Fibroblast of skin of right quadriceps (primary cell): ENCODE results near the gene KRTAP12-3.
"Not testable (repeated sequence)": the region's sequence is repeated elsewhere in the genome, so short reads cannot be mapped to it uniquely, and the experiment has no call there.

Experiments
- DNase-seq: peaks from one replicate; pipeline ENCODE4 v3.0.0-alpha.2; 2013

Gene KRTAP12-3

DNA sequence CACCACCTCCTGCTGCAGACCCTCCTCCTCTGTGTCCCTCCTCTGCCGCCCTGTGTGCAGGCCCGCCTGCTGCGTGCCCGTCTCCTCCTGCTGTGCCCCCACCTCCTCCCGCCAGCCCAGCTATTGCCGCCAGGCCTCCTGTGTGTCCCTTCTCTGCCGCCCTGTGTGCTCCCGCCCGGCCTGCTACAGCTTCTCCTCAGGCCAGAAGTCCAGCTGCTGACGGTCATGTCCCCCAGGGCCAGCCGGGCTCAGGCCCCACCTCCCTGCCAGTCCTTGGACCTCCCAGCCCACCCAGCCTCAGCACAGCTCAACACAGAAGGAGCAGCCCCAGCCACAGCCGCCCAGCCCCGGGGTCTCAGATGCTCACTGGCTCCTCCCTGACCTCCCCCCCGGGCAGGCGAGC, 29.9 kb upstream of the KRTAP12-3 start:
- not testable (repeated sequence) for DNase-seq

DNA sequence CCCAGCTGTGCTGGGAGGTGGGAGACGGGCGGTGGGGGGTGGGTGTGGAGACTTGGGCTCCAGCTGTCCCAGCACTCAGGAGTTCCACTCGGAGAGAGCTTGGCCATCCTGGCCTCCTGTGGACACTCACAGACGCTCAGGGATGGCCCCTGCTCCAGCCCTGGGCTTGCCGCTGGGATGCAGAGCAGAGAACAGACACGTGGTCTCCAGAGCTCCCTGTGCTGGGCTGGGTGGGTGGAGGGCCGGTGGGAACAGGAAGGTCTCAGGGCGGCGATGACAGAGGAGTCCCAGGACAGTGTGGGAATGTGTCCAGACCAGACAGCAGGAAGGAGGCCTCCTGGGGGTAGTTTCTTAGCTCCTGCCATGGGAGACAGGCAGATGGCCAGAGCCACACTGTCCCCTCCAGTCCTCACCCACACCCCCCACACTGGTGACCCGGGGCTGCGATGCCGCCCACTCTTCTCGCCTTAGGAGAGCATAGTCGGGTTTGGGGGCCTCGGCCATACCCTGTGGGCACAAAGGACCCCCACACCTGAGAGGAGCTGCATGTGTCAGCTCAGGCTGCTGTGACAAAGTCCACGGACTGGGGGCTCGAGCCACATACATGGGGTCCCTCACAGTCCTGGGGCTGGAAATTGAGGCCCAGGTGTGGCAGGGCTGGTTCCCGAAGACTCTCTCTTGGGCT, 28.9 kb upstream of the KRTAP12-3 start:
- no peak for DNase-seq

DNA sequence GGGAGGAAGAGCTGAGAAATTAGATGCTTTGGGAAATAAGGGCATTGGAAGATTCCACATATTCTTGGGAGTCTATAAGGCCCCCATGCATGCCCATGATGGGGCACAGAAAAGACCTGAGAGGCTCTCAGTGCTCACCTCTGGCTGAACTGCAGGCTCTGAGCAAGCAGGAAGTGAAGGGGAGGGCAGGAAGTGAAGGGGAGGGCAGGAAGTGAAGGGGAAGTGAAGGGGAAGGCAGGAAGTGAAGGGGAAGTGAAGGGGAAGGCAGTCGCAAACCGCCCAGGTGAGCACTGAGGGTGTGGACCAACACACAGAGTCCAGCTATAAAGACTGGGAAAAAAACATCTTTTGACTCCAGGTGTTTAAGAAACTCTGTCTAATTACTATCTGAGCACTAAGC, 27.3 kb upstream of the KRTAP12-3 start:
- DNase-seq = no peak

DNA sequence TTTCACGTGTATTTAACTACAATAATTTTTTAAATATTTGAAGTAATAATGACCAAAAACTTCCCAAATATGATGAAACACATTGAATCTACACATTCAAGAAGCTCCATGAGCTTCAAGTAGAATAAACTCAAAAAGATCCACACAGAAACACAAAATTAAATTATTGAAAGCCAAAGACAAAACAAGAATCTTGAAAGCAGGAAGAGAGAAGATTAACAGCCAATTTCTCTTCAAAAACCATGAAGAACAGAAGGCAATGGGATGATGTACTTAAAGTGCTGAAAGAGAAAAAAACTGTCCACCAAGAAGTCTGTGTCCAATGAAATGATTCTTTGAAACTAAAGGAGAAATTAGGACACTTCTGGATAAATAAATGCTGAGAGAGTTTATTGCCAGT, 25.7 kb upstream of the KRTAP12-3 start:
- no peak for DNase-seq

DNA sequence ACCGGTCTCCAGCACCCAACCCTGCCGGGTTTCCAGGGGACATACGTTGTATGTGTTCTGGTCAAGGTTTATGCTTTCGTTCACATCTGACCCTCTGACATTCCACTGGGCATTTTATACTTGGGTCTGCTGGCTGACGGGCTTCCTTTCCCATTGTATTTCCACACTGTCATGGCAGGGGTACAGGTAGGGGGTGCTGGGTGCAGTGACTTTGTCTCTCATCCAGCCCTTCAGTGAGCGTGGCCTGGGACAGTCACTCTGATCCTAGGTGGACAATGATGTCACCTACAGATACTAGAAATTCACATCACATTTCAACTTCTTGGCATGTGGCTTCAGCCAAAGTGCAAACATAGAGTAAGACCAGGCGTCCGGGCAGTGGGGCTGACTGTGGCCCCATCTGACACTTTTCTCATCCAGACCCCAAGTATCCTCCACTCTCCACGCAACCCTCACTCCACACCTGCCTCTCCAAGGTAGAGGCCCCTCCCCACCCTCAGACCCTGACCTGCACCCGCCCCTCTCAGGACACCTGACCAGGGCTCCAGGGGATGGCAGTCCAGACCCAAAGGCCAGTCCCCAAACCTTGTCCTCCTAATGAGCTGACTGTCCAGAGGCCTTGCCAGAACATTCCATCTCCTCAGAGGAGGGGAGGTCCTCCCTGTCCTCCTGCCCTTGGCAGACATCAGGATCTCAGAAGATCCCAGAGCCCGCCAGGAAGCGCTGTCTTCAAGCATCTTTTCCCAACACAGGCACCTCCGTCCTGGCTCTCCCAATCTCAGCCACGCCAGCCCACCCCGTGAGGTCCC, 21.3 kb upstream of the KRTAP12-3 start:
- no peak for DNase-seq

DNA sequence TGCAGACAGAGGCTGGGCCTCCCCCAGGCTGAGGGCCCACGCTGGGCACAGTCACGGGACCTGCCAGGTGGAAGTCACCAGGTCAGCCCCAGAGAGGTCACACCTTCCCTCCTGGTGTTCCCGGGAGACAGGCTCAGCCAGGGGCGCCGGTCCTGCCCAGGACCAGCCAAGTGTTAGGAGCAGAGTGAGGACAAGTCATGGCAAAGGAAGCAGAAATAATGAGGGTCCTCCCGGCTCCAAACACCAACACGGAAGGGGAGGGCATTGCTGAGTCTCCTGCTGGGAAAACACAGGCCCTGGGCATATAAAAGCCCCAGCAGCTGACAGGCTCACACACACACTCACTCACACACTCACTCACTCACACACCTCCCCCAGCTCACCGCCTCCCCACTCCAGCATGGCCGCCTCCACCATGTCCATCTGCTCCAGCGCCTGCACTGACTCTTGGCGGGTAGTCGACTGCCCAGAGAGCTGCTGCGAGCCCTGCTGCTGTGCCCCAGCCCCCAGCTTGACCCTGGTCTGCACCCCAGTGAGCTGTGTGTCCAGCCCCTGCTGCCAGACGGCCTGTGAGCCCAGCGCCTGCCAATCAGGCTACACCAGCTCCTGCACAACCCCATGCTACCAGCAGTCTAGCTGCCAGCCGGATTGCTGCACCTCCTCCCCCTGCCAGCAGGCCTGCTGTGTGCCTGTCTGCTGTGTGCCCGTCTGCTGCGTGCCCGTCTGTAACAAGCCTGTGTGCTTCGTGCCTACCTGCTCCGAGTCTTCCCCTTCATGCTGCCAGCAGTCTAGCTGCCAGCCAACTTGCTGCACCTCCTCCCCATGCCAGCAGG, 20.5 kb upstream of the KRTAP12-3 start, which contains the start of gene KRTAP10-10:
Gene KRTAP10-10 (plus strand): TSS at position 339 of the 833 bp plus-strand sequence. CDS start 62 bp downstream, at position 401.
- DNase-seq = no peak

DNA sequence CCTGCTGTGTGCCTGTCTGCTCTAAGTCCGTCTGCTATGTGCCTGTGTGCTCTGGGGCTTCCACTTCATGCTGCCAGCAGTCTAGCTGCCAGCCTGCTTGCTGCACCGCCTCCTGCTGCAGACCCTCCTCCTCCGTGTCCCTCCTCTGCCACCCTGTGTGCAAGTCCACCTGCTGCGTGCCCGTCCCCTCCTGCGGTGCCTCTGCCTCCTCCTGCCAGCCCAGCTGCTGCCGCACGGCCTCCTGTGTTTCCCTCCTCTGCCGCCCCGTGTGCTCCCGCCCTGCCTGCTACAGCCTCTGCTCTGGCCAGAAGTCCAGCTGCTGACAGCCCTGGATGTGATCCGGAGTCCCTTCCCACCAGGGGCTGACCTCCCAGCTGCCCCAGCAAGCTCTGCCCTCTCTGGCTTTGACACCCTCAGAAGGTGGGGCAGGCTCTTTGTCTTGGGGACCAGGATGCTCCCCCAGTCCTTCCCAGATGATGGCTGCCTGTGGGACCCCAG, 19.8 kb upstream of the KRTAP12-3 start:
- DNase-seq = not testable (repeated sequence)

DNA sequence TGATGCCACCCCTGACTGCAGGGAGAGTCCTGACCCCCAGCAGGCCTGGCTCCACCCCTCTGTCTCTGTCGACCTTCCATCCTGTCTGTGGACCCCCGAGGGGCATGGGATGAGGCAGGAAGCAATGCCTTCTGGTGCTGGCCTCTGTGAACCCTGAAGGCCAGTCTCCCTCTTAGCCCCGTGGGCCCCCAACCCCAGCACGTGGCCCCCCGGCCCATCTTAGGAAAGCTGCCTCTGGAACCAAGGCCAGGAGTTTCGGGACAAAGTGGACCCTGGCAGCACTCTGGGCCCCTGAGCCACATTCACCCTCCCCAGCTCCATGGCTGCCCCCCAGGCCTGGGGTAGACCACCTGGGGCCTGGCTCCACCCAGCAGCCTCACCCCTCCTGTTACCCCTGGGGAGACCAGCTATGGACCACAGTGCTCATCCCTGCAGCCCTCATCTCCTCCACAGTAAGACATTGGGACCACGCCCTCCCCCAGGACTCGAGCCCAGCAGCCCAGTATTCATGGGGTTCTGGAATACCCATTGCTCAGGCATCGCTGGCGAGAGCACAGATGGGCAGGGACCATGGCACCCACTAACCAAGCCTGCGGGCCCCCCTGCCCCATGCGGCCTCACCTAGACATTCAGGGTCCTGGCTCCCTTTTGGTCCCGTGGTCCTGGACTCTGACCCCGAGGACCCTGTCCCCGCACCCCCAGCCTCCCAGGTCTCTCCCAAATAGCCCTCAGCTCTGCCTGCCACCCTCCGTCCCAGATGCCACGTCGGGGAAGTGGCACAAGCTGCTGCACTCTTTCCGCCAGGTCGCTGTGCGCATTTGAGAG, 19.0 kb upstream of the KRTAP12-3 start:
- not testable (repeated sequence) for DNase-seq

DNA sequence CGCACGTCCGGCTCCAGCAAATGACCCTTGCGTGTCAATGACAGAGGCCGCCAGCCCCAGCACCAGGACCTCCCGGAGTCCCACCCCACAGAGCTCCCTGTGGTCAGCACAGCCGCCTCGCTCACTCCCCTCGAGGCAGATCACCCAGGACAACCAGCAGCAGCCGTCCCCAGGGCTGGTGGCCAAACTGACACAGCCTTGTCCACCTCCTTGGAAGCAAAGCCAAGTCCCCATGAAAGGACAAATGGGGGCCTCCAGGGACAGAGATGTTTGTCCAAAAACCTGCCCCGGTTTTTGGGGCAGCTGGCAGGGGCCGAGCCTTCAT, 18.4 kb upstream of the KRTAP12-3 start:
- DNase-seq = no peak

DNA sequence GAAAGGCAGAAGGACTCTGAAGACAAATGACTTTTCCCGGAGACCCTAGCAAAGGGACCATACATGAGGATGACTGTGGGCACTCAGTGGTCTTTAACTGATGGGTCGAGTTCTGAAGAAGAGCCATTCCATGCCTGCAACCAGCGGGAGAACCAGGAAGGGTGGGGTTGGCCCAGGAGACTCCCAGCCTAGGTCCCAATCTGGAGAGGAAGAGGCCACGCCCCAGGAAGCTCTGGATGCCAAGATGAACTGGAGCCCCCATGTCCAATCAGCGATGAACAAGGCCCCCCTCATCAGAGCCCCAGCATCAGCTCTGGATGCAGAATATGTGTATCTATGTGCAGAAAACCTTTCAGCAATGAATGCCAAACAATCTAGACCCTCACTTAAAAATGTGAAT, 17.0 kb upstream of the KRTAP12-3 start:
- no peak for DNase-seq

DNA sequence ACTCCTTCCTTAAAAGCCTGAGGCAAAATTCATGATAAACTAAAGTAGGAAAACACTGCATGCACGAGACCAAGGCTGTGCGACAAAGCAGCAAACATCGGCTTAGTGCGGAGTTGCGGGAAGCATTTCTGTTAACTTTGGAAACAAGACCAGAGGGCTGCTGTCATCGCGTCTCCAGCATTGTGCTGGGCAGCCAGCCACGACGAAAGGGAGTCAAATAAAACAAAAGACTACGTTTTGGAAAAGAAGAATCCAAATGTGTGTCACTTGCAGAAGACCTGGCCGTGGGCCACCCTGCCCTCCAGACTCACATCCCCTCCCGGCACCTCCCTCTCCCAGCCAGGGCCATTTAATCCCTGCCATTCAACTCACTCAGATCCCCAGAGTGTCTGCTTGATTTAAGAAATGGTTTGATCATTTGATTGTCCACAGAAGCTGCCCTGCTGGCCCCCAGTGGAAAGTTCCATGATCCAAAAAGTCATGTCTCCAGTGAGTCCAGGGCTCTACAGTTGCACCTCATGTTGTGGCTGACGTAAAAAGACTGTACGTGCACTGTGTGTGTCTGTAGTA, 13.9 kb upstream of the KRTAP12-3 start:
- DNase-seq = no peak

DNA sequence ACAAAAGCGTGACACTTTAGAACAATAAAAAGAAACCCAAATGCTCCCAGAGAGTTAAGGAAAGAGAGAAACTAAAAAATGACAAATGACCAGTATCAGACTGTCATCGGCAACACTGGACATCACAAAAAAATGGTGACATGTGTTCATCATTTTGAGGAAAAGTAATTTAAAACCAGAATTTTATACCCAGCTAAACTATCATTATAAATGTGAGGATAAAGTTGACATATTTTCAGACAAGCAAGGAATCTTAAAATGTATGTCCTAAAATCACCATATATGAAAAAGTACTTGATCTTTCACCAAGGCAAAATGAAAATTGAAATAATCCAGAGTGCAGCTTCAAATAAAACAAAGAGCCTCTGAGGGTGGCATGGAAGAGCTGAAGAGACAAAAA, 12.9 kb upstream of the KRTAP12-3 start:
- DNase-seq = no peak

DNA sequence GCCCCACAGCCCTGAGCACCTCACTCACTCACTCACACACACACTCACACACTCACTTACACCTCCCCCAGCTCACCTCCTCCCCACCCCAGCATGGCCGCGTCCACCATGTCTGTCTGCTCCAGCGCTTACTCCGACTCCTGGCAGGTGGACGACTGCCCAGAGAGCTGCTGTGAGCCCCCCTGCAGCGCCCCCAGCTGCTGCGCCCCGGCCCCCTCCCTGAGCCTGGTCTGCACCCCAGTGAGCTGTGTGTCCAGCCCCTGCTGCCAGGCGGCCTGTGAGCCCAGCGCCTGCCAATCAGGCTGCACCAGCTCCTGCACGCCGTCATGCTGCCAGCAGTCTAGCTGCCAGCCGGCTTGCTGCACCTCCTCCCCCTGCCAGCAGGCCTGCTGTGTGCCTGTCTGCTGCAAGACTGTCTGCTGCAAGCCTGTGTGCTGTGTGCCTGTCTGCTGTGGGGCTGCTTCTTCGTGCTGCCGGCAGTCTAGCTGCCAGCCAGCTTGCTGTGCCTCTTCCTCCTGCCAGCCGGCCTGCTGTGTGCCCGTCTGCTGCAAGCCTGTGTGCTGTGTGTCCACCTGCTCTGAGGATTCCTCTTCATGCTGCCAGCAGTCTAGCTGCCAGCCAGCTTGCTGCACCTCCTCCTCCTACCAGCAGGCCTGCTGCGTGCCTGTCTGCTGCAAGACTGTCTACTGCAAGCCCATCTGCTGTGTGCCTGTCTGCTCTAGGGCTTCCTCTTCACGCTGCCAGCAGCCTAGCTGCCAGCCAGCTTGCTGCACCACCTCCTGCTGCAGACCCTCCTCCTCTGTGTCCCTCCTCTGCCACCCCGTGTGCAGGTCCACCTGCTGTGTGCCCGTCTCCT, 11.1 kb upstream of the KRTAP12-3 start, which contains the start of gene KRTAP10-11:
Gene KRTAP10-11 (plus strand): TSS at position 49 of the 856 bp plus-strand sequence. CDS start 45 bp downstream, at position 94.
- not testable (repeated sequence) for DNase-seq

DNA sequence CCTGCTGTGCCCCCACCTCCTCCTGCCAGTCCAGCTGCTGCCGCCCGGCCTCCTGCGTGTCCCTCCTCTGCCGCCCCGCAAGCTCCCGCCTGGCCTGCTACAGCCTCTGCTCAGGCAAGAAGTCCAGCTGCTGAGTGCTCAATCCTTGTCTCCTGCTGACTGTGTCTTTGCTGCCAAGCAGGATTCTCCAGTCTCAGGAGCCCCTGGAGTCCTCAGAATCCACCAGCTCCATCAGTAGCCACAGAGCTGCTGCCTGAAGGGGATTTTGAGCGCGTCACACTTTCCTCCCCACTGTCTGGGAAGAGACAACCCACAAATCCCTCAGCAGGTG, 10.5 kb upstream of the KRTAP12-3 start:
- DNase-seq = no peak

DNA sequence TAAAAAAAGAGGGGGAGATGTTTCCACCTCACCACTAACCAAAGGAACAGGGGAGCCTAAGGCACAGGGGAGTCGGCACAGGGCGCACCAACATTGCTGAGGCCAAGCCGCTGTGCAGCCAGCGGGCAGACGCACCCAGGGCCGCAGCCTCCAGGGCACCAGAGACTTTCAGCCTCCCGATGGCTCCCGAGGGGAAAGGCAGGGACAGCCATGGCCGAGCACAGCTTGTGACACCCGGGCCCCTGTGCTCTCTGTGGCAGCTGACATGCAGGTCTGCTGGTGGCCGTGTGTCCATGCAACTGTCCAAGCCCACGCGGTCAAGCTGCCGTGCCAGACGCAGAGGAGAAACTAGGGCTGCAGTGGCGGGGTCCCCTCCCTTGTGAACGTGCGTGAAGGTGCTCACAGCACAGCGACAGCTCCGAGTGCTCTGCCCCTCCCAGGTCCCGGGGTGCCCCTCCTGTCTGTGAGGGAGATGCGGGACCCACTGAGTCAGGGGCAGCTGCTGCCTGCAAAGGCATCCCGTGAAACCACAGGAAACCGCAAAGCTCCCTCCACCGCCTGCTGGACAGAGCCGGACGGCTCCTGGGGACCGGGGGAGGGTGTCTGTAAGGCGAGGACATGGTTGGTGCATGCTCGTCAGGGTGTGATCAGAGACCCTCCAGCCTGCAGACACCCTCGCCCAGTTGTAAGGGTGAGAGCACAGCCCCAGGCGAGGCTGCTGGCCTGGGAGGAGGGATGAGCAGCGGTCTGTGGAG, 9.0 kb upstream of the KRTAP12-3 start:
- no peak for DNase-seq

DNA sequence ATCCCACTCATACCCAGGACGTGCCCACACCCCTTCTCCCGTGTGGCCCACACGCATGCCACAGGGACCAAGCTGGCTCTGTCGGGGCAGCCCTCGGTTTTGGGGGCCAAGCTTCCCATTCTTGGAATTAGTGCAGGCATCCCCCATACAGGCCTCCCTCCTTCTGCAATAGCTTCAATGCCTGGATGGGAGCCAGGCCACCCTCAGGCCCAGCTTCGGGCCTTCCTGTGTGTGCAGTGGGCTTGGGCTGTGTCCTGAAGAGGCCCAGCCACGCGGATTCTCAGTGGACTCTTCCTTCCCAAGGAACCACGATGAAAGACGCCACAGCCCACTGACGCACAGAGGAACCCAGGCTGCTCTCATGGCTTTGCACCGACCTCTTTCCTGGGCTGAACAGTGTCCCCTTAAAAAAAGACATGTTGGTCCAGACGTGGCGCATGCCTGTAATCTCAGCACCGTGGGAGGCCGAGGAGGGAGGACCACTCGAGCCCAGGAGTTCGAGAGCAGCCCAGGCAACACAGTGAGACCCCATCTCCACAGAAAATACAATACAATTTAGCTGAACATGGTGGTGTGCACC, 8.1 kb upstream of the KRTAP12-3 start:
- no peak for DNase-seq

DNA sequence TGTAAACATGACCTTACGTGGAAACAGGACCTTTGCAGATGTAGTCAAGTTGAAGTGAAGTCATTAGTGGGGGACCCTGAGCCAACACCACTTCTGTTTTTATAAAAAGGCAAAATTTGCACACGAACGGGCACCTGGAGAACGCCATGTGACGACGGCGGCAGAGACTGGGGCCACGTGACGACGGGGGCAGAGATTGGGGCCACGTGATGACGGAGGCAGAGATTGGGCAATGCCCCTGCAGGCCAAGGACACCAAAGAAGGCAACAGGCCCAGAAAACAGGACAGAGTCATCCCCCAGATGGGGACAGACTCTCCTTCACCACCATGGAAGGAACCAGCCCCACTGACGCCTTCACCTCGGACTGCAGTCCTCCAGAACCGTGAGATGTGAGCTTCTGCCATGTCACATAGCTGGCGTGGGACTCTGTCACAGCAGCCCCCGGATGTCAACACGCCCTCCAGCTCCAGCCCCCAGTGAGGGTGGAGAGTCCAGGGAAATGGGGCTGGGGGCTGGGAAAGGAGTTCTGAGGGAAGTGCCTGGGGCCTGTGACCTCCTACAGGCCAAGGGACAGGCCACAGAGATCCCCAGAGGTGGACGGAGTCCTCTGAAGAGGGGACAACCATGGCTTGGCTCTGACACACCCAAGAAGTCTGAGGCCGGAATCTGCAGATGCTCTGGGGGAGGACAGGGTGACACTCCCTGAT, 7.3 kb upstream of the KRTAP12-3 start:
- DNase-seq = no peak

DNA sequence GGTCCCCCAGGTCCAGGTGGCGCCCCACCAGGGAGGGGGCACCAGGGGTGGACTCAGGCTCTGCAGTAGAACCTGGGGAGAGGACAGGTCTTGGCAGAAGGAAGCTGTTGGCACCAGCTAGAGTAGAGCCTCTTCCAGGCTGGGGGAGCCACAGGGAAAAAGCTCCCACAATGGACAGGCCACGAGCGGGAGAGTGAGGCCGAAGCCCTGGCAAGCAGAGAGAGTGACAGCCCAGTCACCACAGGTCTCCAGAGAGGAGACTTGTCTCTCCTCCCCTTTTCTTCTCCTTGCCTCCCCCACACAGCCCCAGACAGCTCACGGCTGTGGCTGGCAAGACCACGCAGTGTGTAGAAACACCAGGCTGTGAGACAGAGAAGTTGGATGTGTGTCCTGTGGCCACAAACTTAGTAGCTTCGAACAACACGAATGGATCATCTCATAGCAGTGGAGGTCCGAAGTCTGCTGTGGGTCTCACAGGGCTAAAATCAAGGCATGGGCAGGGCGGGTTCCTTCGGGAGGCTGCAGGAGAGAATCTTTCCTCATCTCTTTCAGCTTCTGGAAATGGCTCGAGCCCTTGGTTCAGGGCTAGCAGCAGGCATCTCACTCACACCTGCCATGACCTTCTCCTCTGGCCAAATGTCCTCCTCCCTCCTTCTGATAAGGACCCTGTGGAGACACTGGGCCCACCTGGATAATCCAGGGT, 6.6 kb upstream of the KRTAP12-3 start:
- DNase-seq = no peak

DNA sequence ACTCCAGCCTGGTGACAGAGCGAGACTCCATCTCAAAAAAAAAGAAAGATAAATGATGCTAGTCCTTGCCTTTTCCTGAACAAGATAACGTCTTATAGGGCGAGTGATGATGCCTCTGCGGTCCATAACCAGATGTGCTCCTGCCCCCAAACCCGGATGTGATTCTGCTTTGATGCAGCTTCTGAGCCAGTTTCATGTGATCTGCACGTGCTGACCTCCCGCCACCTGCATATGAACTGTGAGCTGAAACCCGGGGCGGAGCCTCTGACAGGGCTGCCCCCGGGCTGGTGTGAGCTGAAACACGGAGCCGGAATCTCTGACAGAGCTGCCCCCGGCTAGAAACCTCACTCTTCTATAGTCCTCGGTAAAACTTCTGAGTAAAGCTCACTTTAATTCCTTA, 4.6 kb upstream of the KRTAP12-3 start:
- no peak for DNase-seq
